ENCODE measurements around the gene TMEM233.

DNA sequence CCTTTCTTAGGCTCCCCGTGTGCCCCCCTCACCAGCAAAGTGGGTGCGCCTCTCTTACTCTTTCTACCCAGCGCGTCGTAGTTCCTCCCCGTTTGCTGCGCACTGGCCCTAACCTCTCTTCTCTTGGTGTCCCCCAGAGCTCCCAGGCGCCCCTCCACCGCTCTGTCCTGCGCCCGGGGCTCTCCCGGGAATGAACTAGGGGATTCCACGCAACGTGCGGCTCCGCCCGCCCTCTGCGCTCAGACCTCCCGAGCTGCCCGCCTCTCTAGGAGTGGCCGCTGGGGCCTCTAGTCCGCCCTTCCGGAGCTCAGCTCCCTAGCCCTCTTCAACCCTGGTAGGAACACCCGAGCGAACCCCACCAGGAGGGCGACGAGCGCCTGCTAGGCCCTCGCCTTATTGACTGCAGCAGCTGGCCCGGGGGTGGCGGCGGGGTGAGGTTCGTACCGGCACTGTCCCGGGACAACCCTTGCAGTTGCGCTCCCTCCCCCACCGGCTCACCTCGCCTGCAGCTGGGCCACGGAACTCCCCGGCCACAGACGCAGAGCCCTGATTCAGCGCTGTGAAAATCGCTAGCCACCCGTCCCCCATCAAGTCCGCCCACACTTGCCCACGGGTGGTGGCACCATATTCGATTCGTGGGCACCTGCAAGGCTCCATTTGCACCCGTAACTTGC is 1.3 kb downstream of the TMEM233 start:
- TF ChIP-seq CEBPB (IDR thresholded peaks at IDR 0.05) (no peak), CREB1 (IDR thresholded peaks at IDR 0.05; ENCODE audit: low read depth) (no peak), YY1 (IDR thresholded peaks at IDR 0.05; ENCODE audit: low read depth) (no peak)

Data from Ishikawa (cell line).